Measurements from ENCODE around the gene IGLL5. TPM values are rescaled to one million over a fixed set of nuclear protein-coding genes. Genes with fewer than 3 reads are reported as not detected.

IGLL5 gene
- polyA plus RNA-seq, 1 donor (not counting 4 experiments of a cell fraction or from before 2014, with no cell fraction given) = not detected

- Histone ChIP-seq H3K4me3 (ENCODE audit: control insufficient read depth in 2 of 3, extremely low read depth in 1 of 3, insufficient read depth in 2 of 3, low read depth in 1 of 3, low read length in 3 of 3) (no peak overlapping the region), H3K27me3 (ENCODE audit: control insufficient read depth, extremely low read depth, insufficient read depth, low read length) (peaks cover 15% of the 10 kb centered on the region), H3K36me3 (ENCODE audit: control insufficient read depth in 2 of 2, extremely low read depth in 1 of 2, insufficient read depth in 2 of 2, low read length in 2 of 2) (no peaks in the 10 kb centered on the region), H3K79me2 (ENCODE audit: control insufficient read depth, insufficient read depth, low read length) (no peaks in the 10 kb centered on the region), H3K4me2 (ENCODE audit: control insufficient read depth, extremely low read depth, insufficient read depth, low read depth, low read length) (no peak overlapping the region), H3K27ac (ENCODE audit: control insufficient read depth, insufficient read depth, low read length) (no peak overlapping the region), H3K4me1 (ENCODE audit: control insufficient read depth, extremely low read depth, insufficient read depth, low read length) (no peaks in the 10 kb centered on the region), H2AFZ (ENCODE audit: control insufficient read depth, low read length) (no peak overlapping the region), H3K9me1 (ENCODE audit: control insufficient read depth, extremely low read depth, insufficient read depth, low read length) (no peaks in the 10 kb centered on the region), H4K20me1 (ENCODE audit: control insufficient read depth, extremely low read depth, insufficient read depth, low read length) (no peaks in the 10 kb centered on the region), H3K9me3 (ENCODE audit: control insufficient read depth, low read depth, low read length) (no peaks in the 10 kb centered on the region), H3K9ac (ENCODE audit: control insufficient read depth, extremely low read depth, insufficient read depth, low read length) (no peak overlapping the region)
- dilution Hi-C loops (cut with MboI; ENCODE audit: extremely low pct_ligation_motif_present, low sequenced_read_pairs) = no loop called here
- TF ChIP-seq CTCF (optimal IDR thresholded peaks at IDR 0.05 in 1 of 3, IDR thresholded peaks at IDR 0.05 in 1 of 3, conservative IDR thresholded peaks at IDR 0.05 in 1 of 3; ENCODE audit: extremely low read depth in 1 of 3, insufficient read depth in 2 of 3, low read length in 3 of 3) (no peak), EZH2 (IDR thresholded peaks at IDR 0.05; ENCODE audit: low read length) (no peak)
- FAIRE-seq (no peak), DNase-seq (ENCODE audit: low read depth, low spot score) (no peak)
Observed at GRCh38 chr22:22890085-22890484, 2.5 kb downstream of the IGLL5 start.

GRCh38 chr22:22891139-22891621 is 3.6 kb downstream of the IGLL5 start:
- no peaks in the 10 kb centered on the region for H3K9me3 ChIP-seq (ENCODE audit: control insufficient read depth, low read depth, low read length)
- H3K4me2 ChIP-seq (ENCODE audit: control insufficient read depth, extremely low read depth, insufficient read depth, low read depth, low read length) = no peak overlapping the region
- H3K4me1 ChIP-seq (ENCODE audit: control insufficient read depth, extremely low read depth, insufficient read depth, low read length) = no peaks in the 10 kb centered on the region
- peaks cover 19% of the 10 kb centered on the region for H3K27me3 ChIP-seq (ENCODE audit: control insufficient read depth, extremely low read depth, insufficient read depth, low read length)
- H3K4me3 ChIP-seq (ENCODE audit: control insufficient read depth in 2 of 3, extremely low read depth in 1 of 3, insufficient read depth in 2 of 3, low read depth in 1 of 3, low read length in 3 of 3) = no peak overlapping the region
- no peaks in the 10 kb centered on the region for H4K20me1 ChIP-seq (ENCODE audit: control insufficient read depth, extremely low read depth, insufficient read depth, low read length)
- H3K27ac ChIP-seq (ENCODE audit: control insufficient read depth, insufficient read depth, low read length) = no peak overlapping the region
- FAIRE-seq (no peak), DNase-seq (ENCODE audit: low read depth, low spot score) (no peak)
- TF ChIP-seq EZH2 (IDR thresholded peaks at IDR 0.05; ENCODE audit: low read length) = no peak
- TF ChIP-seq CTCF (optimal IDR thresholded peaks at IDR 0.05 in 1 of 3, IDR thresholded peaks at IDR 0.05 in 1 of 3, conservative IDR thresholded peaks at IDR 0.05 in 1 of 3; ENCODE audit: extremely low read depth in 1 of 3, insufficient read depth in 2 of 3, low read length in 3 of 3) = no peak
- H2AFZ ChIP-seq (ENCODE audit: control insufficient read depth, low read length) = no peak overlapping the region
- H3K79me2 ChIP-seq (ENCODE audit: control insufficient read depth, insufficient read depth, low read length) = no peaks in the 10 kb centered on the region
- H3K36me3 ChIP-seq (ENCODE audit: control insufficient read depth in 2 of 2, extremely low read depth in 1 of 2, insufficient read depth in 2 of 2, low read length in 2 of 2) = no peaks in the 10 kb centered on the region
- no peaks in the 10 kb centered on the region for H3K9me1 ChIP-seq (ENCODE audit: control insufficient read depth, extremely low read depth, insufficient read depth, low read length)
- dilution Hi-C loops (cut with MboI; ENCODE audit: extremely low pct_ligation_motif_present, low sequenced_read_pairs) = no loop called here
- no peak overlapping the region for H3K9ac ChIP-seq (ENCODE audit: control insufficient read depth, extremely low read depth, insufficient read depth, low read length)
